Panc1 (cell line): ENCODE data around the gene HAGH. TPM values are rescaled to one million over a fixed set of nuclear protein-coding genes. Genes with fewer than 3 reads are reported as not detected.

Experiments
- ATAC-seq: fragments of 200-7000 bp; cut with Tn5 transposase; 2 replicates; pipeline ENCODE4 v1.9.1; 2020; ENCODE audit warnings: mild to moderate bottlenecking, moderate library complexity
- BruUV-seq: library from RNA; stranded (reverse); fragments of 400-500 nt; replicated peaks from 2 replicates; lab custom pipeline; 2021; lab: Mats Ljungman, UMichigan
- CTCF ChIA-PET: fragments of 300-600 bp; sonication (Branson Sonifier 250); formaldehyde crosslinking; loops from one replicate; lab custom pipeline; 2022; ENCODE audit warnings: antibody characterized with exemption; lab: Charles Lee
- POLR2A ChIA-PET: fragments of 300-600 bp; sonication (Branson Sonifier 250); formaldehyde crosslinking; loops from one replicate; lab custom pipeline; 2022; ENCODE audit warnings: antibody characterized with exemption; lab: Charles Lee
- DNase-seq: peaks from one replicate; pipeline ENCODE4 v3.0.0-alpha.2; 2010; ENCODE audit warnings: low read depth, low spot score
- H3K27ac ChIP-seq: 2 replicates; pipeline ENCODE4 v1.5.1; 2011; ENCODE audit warnings: mild to moderate bottlenecking, low read length, inconsistent platforms
- H3K27me3 ChIP-seq: fragments of 200-500 bp; sonication (Bioruptor generic); 2 replicates; pipeline ENCODE4 v1.6.0; 2014; ENCODE audit warnings: low read length, inconsistent platforms; ENCODE audit not compliant: control insufficient read depth, insufficient read depth
- H3K36me3 ChIP-seq: fragments of 200-500 bp; sonication (Bioruptor generic); 2 replicates; pipeline ENCODE4 v1.5.1; 2014; ENCODE audit warnings: inconsistent platforms, mild to moderate bottlenecking, low read length, moderate library complexity; ENCODE audit not compliant: control insufficient read depth, insufficient read depth
- H3K4me1 ChIP-seq: 2 replicates; pipeline ENCODE4 v1.5.1; 2011; ENCODE audit warnings: inconsistent platforms, mild to moderate bottlenecking, low read length, moderate library complexity; ENCODE audit not compliant: control insufficient read depth, insufficient read depth
- H3K4me3 ChIP-seq, 2 experiments: 2 replicates each; pipeline ENCODE4 v1.5.1; 2011 to 2012; ENCODE audit warnings: low read depth in 2 of 2, low read length in 2 of 2, mild to moderate bottlenecking in 2 of 2, inconsistent platforms in 1 of 2, moderate library complexity in 1 of 2
- H3K9me3 ChIP-seq: fragments of 200-500 bp; sonication (Bioruptor generic); 2 replicates; pipeline ENCODE4 v1.5.1; 2014; ENCODE audit warnings: low read depth, mild to moderate bottlenecking, inconsistent platforms, low read length, moderate library complexity; ENCODE audit not compliant: control insufficient read depth, insufficient read depth
- CTCF ChIP-seq: fragments of 450-650 bp; IDR thresholded peaks from 2 replicates; pipeline ENCODE4 v1.5.1; 2017; ENCODE audit warnings: mild to moderate bottlenecking
- POLR2AphosphoS5 ChIP-seq: IDR thresholded peaks from 2 replicates; pipeline ENCODE4 v1.6.1; 2012; ENCODE audit warnings: mild to moderate bottlenecking, low read depth, low read length, moderate library complexity
- REST ChIP-seq, 2 experiments: IDR thresholded peaks; 2 replicates each; pipeline ENCODE4 v1.6.1; 2011 to 2012; ENCODE audit warnings: low read depth in 2 of 2, control low read depth in 1 of 2, low read length in 1 of 2, mild to moderate bottlenecking in 1 of 2, moderate library complexity in 1 of 2; ENCODE audit not compliant: insufficient read depth in 1 of 2
- SIN3A ChIP-seq: IDR thresholded peaks from 2 replicates; pipeline ENCODE4 v1.6.1; 2012; ENCODE audit warnings: low read depth, mild to moderate bottlenecking, low read length, moderate library complexity, borderline replicate concordance; ENCODE audit not compliant: insufficient read depth
- TCF7L2 ChIP-seq: IDR thresholded peaks from 2 replicates; pipeline ENCODE4 v1.6.1; 2011; ENCODE audit warnings: mild to moderate bottlenecking, low read depth, low read length, inconsistent platforms
- in situ Hi-C: cut with HindIII; loops from 2 replicates; pipeline ENCODE4 v1.10.0; 2016; ENCODE audit warnings: low sequenced_read_pairs, low pct_unique_long_range_greater_than_20kb
- intact Hi-C: fragments of 100-400 bp; cut with micrococcal nuclease; formaldehyde crosslinking; loops from one replicate; pipeline ENCODE4 v1.10.0; 2022; ENCODE audit not compliant: unreplicated experiment
- total RNA-seq: library from RNA; stranded (reverse); gene quantifications from one replicate; pipeline ENCODE4 v1.2.1, GENCODE V29; 2021; ENCODE audit not compliant: unreplicated experiment

HAGH gene
- total RNA-seq, 1 experiment from 2014 or later: 58.9 TPM

GRCh38 chr16:1810536-1810935 lies 16.1 kb downstream of the HAGH start:
- BruUV-seq: no TSS peak
- POLR2A ChIA-PET: no interaction called here

GRCh38 chr16:1810106-1810505 lies 16.5 kb downstream of the HAGH start:
- in situ Hi-C loops (no loop called here), intact Hi-C loops (no loop called here)
- no peak overlapping the region for H3K27ac ChIP-seq
- ATAC-seq: no peak
- CTCF ChIA-PET: no interaction called here
- no peak overlapping the region for H3K4me3 ChIP-seq
- POLR2A ChIA-PET: no interaction called here
- no peaks in the 10 kb centered on the region for H3K9me3 ChIP-seq
- TF ChIP-seq POLR2AphosphoS5: no peak
- no peak for TF ChIP-seq TCF7L2
- TF ChIP-seq SIN3A: no peak
- no peak for TF ChIP-seq CTCF
- no peak for TF ChIP-seq REST (IDR thresholded peaks at IDR 0.05; ENCODE audit: insufficient read depth in 1 of 2, low read depth in 2 of 2, low read length in 1 of 2)
- peaks cover 5% of the 10 kb centered on the region; the same call in 1 of the 2 replicates for H3K4me1 ChIP-seq
- no TSS peak for BruUV-seq
- no peaks in the 10 kb centered on the region for H3K27me3 ChIP-seq
- no peak for DNase-seq
- H3K36me3 ChIP-seq: no peaks in the 10 kb centered on the region

More at GRCh38 chr16:1810536-1810935, 16.1 kb downstream of the HAGH start:
- DNase-seq: no peak
- ATAC-seq: no peak
- in situ Hi-C loops (no loop called here), intact Hi-C loops (no loop called here)
- H3K27me3 ChIP-seq: no peaks in the 10 kb centered on the region
- H3K9me3 ChIP-seq: no peaks in the 10 kb centered on the region
- no peak for TF ChIP-seq TCF7L2
- no peak for TF ChIP-seq SIN3A
- CTCF ChIA-PET: no interaction called here
- no peak overlapping the region for H3K27ac ChIP-seq
- H3K36me3 ChIP-seq: no peaks in the 10 kb centered on the region
- peaks cover 5% of the 10 kb centered on the region; the same call in 1 of the 2 replicates for H3K4me1 ChIP-seq
- H3K4me3 ChIP-seq: no peak overlapping the region

- Histone ChIP-seq H3K4me3 (no peak overlapping the region), H3K27ac (no peak overlapping the region), H3K27me3 (no peaks in the 10 kb centered on the region), H3K4me1 (peaks cover 5% of the 10 kb centered on the region; the same call in 1 of the 2 replicates), H3K9me3 (no peaks in the 10 kb centered on the region), H3K36me3 (no peaks in the 10 kb centered on the region)
- ATAC-seq (peak; percentile 73), DNase-seq (no peak)
- TF ChIP-seq TCF7L2 (no peak), CTCF (no peak), POLR2AphosphoS5 (no peak), SIN3A (no peak), REST (IDR thresholded peaks at IDR 0.05; ENCODE audit: insufficient read depth in 1 of 2, low read depth in 2 of 2, low read length in 1 of 2) (no peak)
- CTCF ChIA-PET: no interaction called here
- intact Hi-C loops (no loop called here), in situ Hi-C loops (no loop called here)
- POLR2A ChIA-PET: no interaction called here
- BruUV-seq: no TSS peak
Observed at GRCh38 chr16:1809281-1809801, 17.3 kb downstream of the HAGH start.
